Activated CD8-positive, alpha-beta memory T cell treated with anti-CD3 and anti-CD28 coated beads for 48 hours (primary cell): ENCODE measurements around the gene WDR46.
"Not testable (repeated sequence)": the region's sequence is repeated elsewhere in the genome, so short reads cannot be mapped to it uniquely, and the experiment has no call there.

ENCODE experiments used
- DNase-seq, 3 experiments: peaks; one replicate each; pipeline ENCODE4 v3.0.0-alpha.2; 2020; ENCODE audit warnings: low read depth in 2 of 3, low spot score in 2 of 3

WDR46 gene

GRCh38 chr6:33289784-33290315 is 811 bp upstream of the WDR46 start:
- no peak for DNase-seq

DNA sequence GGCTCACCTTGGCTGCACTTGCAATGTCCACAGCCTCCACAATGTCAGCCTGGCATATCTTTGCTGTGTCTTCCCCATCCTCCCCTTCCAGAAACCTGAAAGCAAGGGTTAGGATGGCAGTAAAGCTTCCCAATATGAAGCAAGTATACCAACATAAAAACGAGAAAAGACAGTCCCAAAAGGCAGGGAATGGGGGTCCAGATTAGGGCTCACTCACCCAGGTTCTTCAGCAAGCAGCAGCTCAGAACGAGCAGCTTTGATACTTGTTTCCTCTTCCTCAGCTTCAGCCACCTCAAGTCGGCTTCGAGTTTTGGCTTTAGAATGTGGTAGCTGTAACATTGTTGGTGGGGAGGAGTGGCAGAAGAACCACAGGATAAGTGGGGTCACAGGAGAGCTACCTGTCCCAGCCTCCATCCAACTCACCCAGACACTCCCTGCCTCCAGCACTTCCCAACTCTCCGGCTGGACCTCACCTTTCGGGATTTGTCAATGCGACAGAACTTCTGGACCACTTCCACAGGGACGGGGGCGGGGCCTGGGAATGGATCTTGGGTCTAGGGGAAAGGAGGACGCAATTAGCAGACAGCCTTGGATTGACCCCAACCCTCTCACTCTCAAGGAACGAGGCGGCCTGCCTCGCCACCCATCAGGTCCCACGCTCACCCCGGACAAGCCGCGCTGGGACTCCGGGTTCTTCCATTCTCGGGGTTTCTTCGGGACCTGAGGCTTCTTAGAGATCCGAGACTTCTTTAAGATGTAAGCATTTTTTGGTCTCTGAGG is 708 bp downstream of the WDR46 start:
- no peak for DNase-seq

DNA sequence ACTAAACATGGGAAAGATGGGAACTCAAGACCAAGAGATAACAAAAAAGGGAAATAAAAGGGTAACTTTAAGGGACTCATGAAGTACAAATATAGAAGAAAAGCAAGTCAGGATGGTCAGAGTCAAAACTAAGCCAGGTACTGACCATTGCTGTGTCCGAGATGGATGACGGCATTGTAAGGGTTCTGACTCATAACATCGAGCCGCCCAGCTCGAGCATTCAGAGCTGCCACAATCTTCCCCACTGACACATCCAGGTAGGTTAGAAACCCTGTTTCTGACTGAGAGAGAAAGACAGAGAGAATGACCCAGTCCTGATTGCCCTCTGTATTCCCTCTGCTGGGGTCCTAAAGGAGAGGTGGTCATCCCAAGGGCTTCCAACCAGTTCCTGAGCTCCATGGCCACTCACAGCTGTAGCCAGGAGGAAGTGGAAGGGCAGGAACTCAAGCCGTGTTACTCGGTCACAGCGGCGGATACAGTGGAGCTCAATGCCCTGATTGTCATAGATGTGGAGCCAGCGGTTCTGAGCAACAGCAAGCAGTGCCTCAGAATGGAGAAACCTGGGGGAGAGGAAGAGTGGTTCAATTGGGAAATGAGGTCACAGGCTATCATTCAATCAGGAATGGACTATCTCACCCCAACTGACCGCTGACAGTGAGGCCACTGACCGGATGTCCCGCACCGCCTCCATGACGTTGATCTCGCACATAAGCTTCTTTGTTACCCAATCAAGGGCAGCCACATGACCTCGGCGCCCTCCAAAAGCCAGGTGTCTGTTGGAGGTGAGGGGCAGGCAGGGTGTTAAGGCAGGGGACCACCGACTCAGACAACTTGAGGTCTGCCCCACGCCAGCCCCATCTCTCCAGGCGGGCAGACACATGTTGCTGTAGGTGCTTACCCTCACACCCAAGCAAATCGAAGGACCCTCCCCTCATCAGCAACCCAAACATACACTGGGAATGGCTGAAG is 1.8 kb downstream of the WDR46 start:
- no peak for DNase-seq

GRCh38 chr6:33285214-33285613 is 3.8 kb downstream of the WDR46 start:
- DNase-seq = not testable (repeated sequence)

DNA sequence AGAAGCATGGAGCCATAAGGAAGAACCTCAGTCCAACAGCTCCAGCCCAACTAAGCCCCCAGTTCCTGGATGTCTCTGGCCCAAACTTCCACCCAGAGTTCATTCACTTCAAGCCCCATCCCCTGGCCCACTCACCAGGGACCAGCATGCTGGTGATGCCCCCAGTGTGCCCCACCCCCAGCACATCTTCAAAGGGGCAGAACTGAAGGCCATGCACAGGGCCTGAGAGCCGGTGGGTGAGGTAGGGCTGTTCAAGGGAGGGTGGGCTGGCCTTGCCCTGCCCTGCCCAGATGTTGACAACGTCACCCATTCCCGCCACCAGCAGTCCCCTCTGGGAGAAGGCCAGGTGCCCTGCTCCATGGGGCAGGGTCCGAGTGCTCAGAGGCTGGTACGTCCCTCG is 8.5 kb downstream of the WDR46 start:
- no peak for DNase-seq

- no peak for DNase-seq
Observed at GRCh38 chr6:33279971-33280511, 9.0 kb downstream of the WDR46 start.

GRCh38 chr6:33279257-33279695 is 9.8 kb downstream of the WDR46 start:
- DNase-seq = no peak

- DNase-seq = no peak
Observed at GRCh38 chr6:33278810-33279209, 10.2 kb downstream of the WDR46 start.

DNA sequence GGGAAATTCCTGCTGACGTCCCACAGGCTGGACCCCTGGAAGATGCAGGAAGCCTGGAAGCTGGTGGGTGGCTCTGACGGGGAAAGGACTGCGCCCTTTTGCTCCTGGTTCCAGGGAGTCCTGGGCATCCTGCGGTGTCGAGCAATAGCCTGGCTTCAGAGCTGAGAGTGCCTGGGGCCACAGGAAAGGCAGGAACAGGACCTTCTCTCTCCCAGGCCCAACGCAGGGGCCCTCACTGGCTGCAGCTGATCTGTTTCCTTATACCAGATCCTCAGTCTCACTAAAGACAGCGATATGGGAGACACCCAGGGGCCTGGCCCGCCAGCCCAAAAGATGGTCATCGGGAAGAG is 10.7 kb downstream of the WDR46 start:
- no peak for DNase-seq

GRCh38 chr6:33277663-33278391 is 11.2 kb downstream of the WDR46 start:
- no peak for DNase-seq

DNA sequence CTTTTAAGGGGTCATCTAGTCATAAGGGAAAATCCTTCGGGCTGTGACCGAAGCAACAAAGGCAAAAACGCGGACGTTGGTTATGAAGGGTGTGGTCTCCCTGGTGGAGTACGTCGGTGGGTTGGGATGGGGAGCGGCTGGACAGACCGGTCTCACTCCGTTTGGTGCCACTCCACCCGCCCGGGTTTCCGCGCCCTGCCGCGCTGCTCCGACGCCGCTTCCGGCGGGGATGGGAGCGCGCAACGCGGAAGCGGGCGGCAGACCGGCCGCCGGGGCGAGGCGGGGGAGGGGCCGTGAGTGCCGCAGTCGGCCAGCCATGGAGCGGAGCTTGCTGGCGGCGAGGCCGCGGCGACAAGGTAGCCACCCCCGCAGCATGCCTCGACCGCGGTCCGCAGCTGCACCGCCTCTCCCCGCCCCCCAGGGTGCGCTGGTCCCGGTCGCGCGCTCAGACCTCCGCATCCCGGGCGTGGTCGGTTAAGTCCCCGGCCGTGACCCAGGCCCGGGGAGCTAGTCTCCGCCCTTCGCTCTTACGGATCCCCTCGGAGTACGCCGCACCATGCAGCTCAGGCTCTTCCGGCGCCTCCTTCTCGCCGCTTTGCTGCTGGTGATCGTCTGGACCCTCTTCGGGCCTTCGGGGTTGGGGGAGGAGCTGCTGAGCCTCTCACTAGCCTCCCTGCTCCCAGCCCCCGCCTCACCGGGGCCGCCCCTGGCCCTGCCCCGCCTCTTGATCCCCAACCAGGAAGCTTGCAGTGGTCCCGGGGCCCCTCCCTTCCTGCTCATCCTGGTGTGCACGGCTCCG is 12.0 kb downstream of the WDR46 start, which contains the start of gene B3GALT4:
Gene B3GALT4 (plus strand): TSS at position 260 of the 799 bp plus-strand sequence. CDS start 297 bp downstream, at position 557.
- DNase-seq = peak; percentile 70 to 82 (median 77)

GRCh38 chr6:33276581-33276863 is 12.5 kb downstream of the WDR46 start:
- DNase-seq = no peak

- DNase-seq = not testable (repeated sequence)
Observed at GRCh38 chr6:33275795-33276580, 13.1 kb downstream of the WDR46 start.

DNA sequence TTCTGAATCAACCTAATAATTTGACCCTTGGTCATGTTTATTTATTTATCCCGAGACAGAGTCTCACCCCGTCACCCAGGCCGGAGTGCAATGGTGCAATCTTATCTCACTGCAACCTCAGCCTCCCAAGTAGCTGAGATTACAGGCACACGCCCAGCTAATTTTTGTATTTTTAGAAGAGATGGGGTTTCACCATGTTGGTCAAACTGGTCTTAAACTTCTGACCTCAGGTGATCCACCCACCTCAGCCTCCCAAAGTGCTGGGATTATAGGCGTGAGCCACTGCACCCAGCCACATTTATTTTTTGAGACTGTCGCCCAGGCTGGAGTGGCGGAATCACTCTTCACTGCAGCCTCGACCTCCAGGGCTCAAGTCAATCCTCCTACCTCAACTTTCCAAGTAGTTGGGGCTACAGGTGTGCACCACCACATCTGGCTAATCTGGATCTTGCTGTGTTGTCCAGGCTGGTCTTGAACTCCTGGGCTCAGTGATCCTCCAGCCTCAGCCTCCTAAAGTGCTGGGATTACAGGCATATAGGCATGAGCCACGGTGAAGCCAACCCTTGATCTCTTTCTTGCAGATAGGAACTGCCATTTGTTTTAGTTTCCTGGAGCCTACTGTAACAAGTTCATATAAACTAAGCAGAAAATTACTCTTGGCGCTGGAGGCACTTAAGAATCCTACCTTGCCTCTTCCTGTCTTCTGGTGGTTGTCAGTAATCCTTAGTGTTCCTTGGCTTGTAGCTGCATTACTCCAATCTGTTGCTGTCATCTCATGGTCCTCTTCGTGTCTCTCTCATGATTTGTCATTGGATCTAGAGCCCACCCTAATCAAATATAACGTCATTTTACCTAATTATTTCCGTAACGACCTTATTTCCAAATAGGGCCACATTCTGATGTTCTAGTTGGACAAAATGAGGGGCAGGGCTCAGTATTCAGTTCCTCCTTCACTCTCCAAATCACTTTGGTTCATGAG is 14.8 kb downstream of the WDR46 start:
- no peak for DNase-seq

- DNase-seq = no peak
Observed at GRCh38 chr6:33273129-33273923, 15.7 kb downstream of the WDR46 start.

DNA sequence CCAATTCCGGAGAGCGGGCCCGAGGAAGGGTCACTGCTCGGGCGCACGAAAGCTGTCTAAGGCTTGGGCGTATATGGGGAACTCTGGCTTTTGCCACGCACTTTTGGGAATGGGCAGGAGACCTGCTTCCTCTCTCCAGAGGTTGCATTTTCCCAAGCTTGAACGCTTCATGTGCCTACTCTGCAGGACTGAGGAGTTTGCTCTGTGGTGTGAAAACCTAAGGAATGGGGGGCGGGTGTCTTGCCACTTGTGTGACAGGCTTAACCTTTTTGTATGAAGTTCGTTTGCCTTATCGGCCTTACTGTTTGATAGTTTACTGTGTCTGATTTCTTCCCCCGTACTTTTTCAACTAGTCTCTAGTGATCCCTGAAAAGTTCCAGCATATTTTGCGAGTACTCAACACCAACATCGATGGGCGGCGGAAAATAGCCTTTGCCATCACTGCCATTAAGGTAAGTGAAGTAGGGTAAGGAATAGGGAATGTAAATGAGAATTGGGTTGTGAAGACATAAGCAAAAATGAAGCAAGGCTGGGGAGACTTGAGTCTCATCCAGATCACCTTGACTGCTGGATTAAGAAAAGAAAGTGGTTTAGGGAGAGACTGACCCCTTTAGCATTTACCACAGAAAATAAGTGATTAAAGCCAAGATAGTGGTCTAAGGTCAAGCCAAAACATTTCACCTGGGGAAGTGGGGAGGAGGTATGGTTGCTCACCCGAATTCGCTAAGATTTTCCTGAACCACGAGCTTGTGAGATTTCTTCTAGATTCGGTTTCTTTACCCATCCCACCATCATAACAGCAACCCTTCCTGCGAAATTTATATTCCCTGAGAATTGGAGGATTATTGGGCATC is 16.5 kb downstream of the WDR46 start:
- no peak for DNase-seq
